Fibroblast of villous mesenchyme (primary cell): Measurements from ENCODE around the gene BCR. TPM values are rescaled to one million over a fixed set of nuclear protein-coding genes. Genes with fewer than 3 reads are reported as not detected.

ENCODE experiments used
- DNase-seq: peaks from one replicate; pipeline ENCODE4 v3.0.0-alpha.2; 2010; ENCODE audit warnings: low read depth
- H3K4me3 ChIP-seq: 2 replicates; pipeline ENCODE4 v1.5.1; 2011; ENCODE audit warnings: low read depth, mild to moderate bottlenecking, low read length
- total RNA-seq: library from RNA; depleted of rRNA; stranded (reverse); fragments of >200 nt; gene quantifications from 2 replicates; pipeline ENCODE4 v1.2.3, GENCODE V29; 2012
- TF ChIP-seq, protein P1 (sequence below): IDR thresholded peaks from 2 replicates; pipeline ENCODE4 v1.5.1; 2012; ENCODE audit warnings: low read depth, mild to moderate bottlenecking, low read length; ENCODE audit not compliant: insufficient read depth

BCR gene
- total RNA-seq, 1 donor, result 36.7 TPM

DNA sequence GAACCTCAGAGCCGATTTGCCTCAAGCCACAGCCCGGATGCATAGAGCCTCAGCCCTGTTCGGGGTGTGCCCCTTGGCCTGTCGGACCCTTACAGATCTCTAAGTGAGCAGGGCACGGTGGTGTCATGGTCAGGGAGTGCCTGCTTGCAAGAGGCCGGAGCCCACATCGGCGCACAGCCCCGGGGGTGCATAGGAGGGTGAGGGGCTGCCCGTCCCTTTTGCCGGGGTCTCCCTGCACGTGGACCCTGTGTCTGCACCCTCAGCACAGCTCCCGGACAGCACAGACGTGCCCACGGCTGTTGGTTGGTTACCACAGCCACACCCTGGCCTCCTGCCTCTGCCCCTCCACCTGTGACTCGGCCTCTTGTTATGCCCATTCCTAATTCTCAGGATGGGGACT lies 28.5 kb upstream of the BCR start:
- no peak overlapping the region for H3K4me3 ChIP-seq
- DNase-seq, result no peak
- TF ChIP-seq, protein P1, sequence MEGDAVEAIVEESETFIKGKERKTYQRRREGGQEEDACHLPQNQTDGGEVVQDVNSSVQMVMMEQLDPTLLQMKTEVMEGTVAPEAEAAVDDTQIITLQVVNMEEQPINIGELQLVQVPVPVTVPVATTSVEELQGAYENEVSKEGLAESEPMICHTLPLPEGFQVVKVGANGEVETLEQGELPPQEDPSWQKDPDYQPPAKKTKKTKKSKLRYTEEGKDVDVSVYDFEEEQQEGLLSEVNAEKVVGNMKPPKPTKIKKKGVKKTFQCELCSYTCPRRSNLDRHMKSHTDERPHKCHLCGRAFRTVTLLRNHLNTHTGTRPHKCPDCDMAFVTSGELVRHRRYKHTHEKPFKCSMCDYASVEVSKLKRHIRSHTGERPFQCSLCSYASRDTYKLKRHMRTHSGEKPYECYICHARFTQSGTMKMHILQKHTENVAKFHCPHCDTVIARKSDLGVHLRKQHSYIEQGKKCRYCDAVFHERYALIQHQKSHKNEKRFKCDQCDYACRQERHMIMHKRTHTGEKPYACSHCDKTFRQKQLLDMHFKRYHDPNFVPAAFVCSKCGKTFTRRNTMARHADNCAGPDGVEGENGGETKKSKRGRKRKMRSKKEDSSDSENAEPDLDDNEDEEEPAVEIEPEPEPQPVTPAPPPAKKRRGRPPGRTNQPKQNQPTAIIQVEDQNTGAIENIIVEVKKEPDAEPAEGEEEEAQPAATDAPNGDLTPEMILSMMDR, result no peak

DNA sequence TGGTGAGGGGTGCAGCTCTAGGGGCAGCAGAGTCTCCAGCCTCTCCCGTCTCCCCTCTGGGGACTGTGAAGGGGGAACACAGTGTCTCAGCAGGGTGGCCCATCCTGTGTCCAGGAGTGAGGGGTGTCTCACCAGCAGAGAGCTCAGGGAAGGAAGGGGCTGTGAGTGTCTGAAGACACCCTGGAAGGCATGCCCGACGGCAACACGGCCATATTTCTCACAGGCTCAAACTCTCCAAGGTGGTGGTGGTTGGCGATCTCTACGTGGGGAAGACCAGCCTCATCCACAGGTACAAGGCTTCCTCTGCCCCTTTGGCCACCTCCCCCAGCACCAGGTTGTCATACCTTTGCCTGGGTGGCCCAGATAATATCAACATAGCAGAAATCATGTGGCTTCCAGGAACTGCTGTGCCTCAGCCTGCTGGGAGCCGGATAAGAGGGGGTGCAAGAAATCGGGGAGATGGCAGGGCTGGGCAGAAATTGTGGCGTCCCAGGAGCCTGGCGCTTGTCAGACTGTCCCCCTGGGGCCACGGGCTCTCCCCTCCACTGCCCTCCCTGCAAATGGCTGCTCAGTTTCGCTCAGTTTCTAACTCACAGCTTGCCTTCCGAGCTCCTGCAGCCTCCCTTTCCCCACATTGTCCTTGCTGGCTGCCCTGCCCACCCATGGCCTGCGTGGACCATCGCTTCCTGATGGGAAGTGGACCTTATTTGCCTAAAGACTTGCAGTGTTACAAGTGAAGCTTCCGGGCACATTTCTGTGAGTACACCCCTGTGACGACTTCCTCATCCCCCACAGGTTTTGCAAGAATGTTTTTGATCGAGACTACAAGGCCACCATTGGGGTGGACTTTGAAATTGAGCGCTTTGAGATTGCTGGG lies 27.8 kb upstream of the BCR start:
- H3K4me3 ChIP-seq, result no peak overlapping the region
- no peak for DNase-seq
- TF ChIP-seq, protein P1, result no peak

GRCh38 chr22:23153994-23154393 lies 26.3 kb upstream of the BCR start:
- no peak for DNase-seq
- no peak overlapping the region for H3K4me3 ChIP-seq
- TF ChIP-seq, protein P1, result no peak

DNA sequence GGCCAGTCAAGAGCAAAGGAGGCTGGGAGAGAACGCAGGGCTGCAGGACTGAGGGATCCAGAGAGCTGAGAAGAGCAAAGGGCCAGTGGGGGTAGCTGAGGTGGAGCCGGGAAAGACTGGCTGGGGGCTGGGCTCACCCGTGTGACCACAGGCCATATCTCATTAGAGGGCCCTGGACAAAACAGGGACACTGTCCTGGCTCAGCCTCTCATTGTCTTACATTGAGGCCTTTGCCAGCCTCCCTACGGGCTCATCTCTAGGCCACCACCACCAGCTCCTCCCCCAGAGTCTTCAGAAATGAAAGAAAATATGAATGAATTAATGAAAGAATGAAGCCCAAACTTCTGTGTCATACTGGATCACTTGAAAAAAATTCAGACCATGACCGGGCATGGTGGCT lies 25.8 kb upstream of the BCR start:
- TF ChIP-seq, protein P1, result no peak
- DNase-seq, result no peak
- no peak overlapping the region for H3K4me3 ChIP-seq

- TF ChIP-seq, protein P1, result no peak
- H3K4me3 ChIP-seq, result no peak overlapping the region
- no peak for DNase-seq
Measured at GRCh38 chr22:23155143-23155542, 25.2 kb upstream of the BCR start.

DNA sequence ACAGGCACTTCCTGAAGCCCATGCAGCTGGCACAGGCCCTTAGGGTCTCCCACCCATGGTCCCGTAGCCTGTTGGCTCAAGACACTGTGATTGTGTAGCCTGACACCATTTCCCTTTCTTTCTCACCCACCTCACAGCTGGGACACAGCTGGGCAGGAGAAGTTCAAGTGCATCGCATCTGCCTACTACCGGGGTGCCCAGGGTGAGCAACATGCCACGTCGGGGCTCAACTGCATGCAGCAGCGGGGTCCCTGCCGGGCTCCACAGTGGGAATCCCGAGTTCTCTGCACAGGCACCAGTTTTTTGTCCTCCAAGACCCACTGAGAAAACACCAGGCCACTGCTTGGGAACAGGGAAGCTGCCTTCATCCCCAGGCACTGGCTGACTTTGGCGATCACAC lies 24.5 kb upstream of the BCR start:
- TF ChIP-seq, protein P1, result no peak
- no peak overlapping the region for H3K4me3 ChIP-seq
- DNase-seq, result no peak

- no peak for DNase-seq
- TF ChIP-seq, protein P1, result no peak
- H3K4me3 ChIP-seq, result no peak overlapping the region
Measured at GRCh38 chr22:23156286-23156685, 24.0 kb upstream of the BCR start.
